Panc1 (cell line): ENCODE data around the gene EPN2. TPM values are rescaled to one million over a fixed set of nuclear protein-coding genes. Genes with fewer than 3 reads are reported as not detected.

Experiments
- ATAC-seq: fragments of 200-7000 bp; cut with Tn5 transposase; 2 replicates; pipeline ENCODE4 v1.9.1; 2020; ENCODE audit warnings: mild to moderate bottlenecking, moderate library complexity
- BruUV-seq: library from RNA; stranded (reverse); fragments of 400-500 nt; replicated peaks from 2 replicates; lab custom pipeline; 2021; lab: Mats Ljungman, UMichigan
- CTCF ChIA-PET: fragments of 300-600 bp; sonication (Branson Sonifier 250); formaldehyde crosslinking; loops from one replicate; lab custom pipeline; 2022; ENCODE audit warnings: antibody characterized with exemption; lab: Charles Lee
- POLR2A ChIA-PET: fragments of 300-600 bp; sonication (Branson Sonifier 250); formaldehyde crosslinking; loops from one replicate; lab custom pipeline; 2022; ENCODE audit warnings: antibody characterized with exemption; lab: Charles Lee
- DNase-seq: peaks from one replicate; pipeline ENCODE4 v3.0.0-alpha.2; 2010; ENCODE audit warnings: low read depth, low spot score
- H3K27ac ChIP-seq: 2 replicates; pipeline ENCODE4 v1.5.1; 2011; ENCODE audit warnings: mild to moderate bottlenecking, low read length, inconsistent platforms
- H3K27me3 ChIP-seq: fragments of 200-500 bp; sonication (Bioruptor generic); 2 replicates; pipeline ENCODE4 v1.6.0; 2014; ENCODE audit warnings: low read length, inconsistent platforms; ENCODE audit not compliant: control insufficient read depth, insufficient read depth
- H3K36me3 ChIP-seq: fragments of 200-500 bp; sonication (Bioruptor generic); 2 replicates; pipeline ENCODE4 v1.5.1; 2014; ENCODE audit warnings: inconsistent platforms, mild to moderate bottlenecking, low read length, moderate library complexity; ENCODE audit not compliant: control insufficient read depth, insufficient read depth
- H3K4me1 ChIP-seq: 2 replicates; pipeline ENCODE4 v1.5.1; 2011; ENCODE audit warnings: inconsistent platforms, mild to moderate bottlenecking, low read length, moderate library complexity; ENCODE audit not compliant: control insufficient read depth, insufficient read depth
- H3K4me3 ChIP-seq, 2 experiments: 2 replicates each; pipeline ENCODE4 v1.5.1; 2011 to 2012; ENCODE audit warnings: low read depth in 2 of 2, low read length in 2 of 2, mild to moderate bottlenecking in 2 of 2, inconsistent platforms in 1 of 2, moderate library complexity in 1 of 2
- H3K9me3 ChIP-seq: fragments of 200-500 bp; sonication (Bioruptor generic); 2 replicates; pipeline ENCODE4 v1.5.1; 2014; ENCODE audit warnings: low read depth, mild to moderate bottlenecking, inconsistent platforms, low read length, moderate library complexity; ENCODE audit not compliant: control insufficient read depth, insufficient read depth
- CTCF ChIP-seq: fragments of 450-650 bp; IDR thresholded peaks from 2 replicates; pipeline ENCODE4 v1.5.1; 2017; ENCODE audit warnings: mild to moderate bottlenecking
- POLR2AphosphoS5 ChIP-seq: IDR thresholded peaks from 2 replicates; pipeline ENCODE4 v1.6.1; 2012; ENCODE audit warnings: mild to moderate bottlenecking, low read depth, low read length, moderate library complexity
- SIN3A ChIP-seq: IDR thresholded peaks from 2 replicates; pipeline ENCODE4 v1.6.1; 2012; ENCODE audit warnings: low read depth, mild to moderate bottlenecking, low read length, moderate library complexity, borderline replicate concordance; ENCODE audit not compliant: insufficient read depth
- TCF7L2 ChIP-seq: IDR thresholded peaks from 2 replicates; pipeline ENCODE4 v1.6.1; 2011; ENCODE audit warnings: mild to moderate bottlenecking, low read depth, low read length, inconsistent platforms
- in situ Hi-C: cut with HindIII; loops from 2 replicates; pipeline ENCODE4 v1.10.0; 2016; ENCODE audit warnings: low sequenced_read_pairs, low pct_unique_long_range_greater_than_20kb
- intact Hi-C: fragments of 100-400 bp; cut with micrococcal nuclease; formaldehyde crosslinking; loops from one replicate; pipeline ENCODE4 v1.10.0; 2022; ENCODE audit not compliant: unreplicated experiment
- total RNA-seq: library from RNA; stranded (reverse); gene quantifications from one replicate; pipeline ENCODE4 v1.2.1, GENCODE V29; 2021; ENCODE audit not compliant: unreplicated experiment
- TF ChIP-seq, protein P1 (sequence below), 2 experiments: IDR thresholded peaks; 2 replicates each; pipeline ENCODE4 v1.6.1; 2011 to 2012; ENCODE audit warnings: low read depth in 2 of 2, control low read depth in 1 of 2, low read length in 1 of 2, mild to moderate bottlenecking in 1 of 2, moderate library complexity in 1 of 2; ENCODE audit not compliant: insufficient read depth in 1 of 2

EPN2 gene
- total RNA-seq, 1 experiment from 2014 or later = 35.0 TPM

DNA sequence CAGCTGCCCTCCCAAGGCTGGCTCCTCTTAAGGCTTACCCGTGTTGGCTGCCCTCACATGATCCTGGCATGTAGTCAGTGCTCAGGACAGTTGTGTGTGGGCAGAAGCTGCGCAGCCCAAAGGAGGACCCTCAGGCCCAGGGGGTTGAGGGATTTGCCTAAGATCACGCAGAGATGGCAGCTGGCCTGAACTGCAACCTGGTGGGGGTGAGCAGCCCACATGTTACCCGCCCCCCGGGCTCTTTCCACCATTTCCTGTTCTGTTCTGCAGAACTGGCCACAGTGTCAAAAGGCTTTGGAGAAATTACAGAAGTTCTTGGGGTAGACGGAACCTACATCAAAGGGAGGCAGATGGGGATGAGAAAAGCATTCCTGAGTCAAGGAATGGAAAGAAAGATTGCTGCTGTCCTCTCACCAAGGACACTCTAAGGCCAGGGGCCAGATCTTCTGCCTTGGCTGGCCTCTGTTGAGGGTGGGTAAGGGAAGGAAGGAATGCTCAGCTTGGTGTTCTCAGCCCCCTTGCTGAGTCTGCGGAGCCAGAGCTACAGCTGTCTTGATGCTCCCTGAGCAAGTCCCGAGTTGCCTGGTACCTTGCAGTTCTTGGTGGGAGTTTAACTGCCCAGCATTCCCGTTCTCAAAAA lies 53.0 kb downstream of the EPN2 start:
- H3K36me3 ChIP-seq = no peaks in the 10 kb centered on the region
- in situ Hi-C loops (no loop called here), intact Hi-C loops (no loop called here)
- CTCF ChIA-PET = no interaction called here
- ATAC-seq (no peak), DNase-seq (no peak)
- TF ChIP-seq TCF7L2 (no peak), POLR2AphosphoS5 (no peak), CTCF (no peak), SIN3A (no peak)
- TF ChIP-seq, protein P1, sequence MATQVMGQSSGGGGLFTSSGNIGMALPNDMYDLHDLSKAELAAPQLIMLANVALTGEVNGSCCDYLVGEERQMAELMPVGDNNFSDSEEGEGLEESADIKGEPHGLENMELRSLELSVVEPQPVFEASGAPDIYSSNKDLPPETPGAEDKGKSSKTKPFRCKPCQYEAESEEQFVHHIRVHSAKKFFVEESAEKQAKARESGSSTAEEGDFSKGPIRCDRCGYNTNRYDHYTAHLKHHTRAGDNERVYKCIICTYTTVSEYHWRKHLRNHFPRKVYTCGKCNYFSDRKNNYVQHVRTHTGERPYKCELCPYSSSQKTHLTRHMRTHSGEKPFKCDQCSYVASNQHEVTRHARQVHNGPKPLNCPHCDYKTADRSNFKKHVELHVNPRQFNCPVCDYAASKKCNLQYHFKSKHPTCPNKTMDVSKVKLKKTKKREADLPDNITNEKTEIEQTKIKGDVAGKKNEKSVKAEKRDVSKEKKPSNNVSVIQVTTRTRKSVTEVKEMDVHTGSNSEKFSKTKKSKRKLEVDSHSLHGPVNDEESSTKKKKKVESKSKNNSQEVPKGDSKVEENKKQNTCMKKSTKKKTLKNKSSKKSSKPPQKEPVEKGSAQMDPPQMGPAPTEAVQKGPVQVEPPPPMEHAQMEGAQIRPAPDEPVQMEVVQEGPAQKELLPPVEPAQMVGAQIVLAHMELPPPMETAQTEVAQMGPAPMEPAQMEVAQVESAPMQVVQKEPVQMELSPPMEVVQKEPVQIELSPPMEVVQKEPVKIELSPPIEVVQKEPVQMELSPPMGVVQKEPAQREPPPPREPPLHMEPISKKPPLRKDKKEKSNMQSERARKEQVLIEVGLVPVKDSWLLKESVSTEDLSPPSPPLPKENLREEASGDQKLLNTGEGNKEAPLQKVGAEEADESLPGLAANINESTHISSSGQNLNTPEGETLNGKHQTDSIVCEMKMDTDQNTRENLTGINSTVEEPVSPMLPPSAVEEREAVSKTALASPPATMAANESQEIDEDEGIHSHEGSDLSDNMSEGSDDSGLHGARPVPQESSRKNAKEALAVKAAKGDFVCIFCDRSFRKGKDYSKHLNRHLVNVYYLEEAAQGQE (IDR thresholded peaks at IDR 0.05; ENCODE audit: insufficient read depth in 1 of 2, low read depth in 2 of 2, low read length in 1 of 2) = no peak
- no peak overlapping the region for H3K4me3 ChIP-seq
- H3K9me3 ChIP-seq = no peaks in the 10 kb centered on the region
- no peak overlapping the region for H3K27ac ChIP-seq
- BruUV-seq = no TSS peak
- H3K4me1 ChIP-seq = no peaks in the 10 kb centered on the region; the same call in 1 of the 2 replicates
- H3K27me3 ChIP-seq = no peaks in the 10 kb centered on the region
- POLR2A ChIA-PET = interaction anchor here (0.6 kb wide), 1 partner anchor 194 kb away, joined by 9 read pairs; no protein-coding TSS in a partner anchor

DNA sequence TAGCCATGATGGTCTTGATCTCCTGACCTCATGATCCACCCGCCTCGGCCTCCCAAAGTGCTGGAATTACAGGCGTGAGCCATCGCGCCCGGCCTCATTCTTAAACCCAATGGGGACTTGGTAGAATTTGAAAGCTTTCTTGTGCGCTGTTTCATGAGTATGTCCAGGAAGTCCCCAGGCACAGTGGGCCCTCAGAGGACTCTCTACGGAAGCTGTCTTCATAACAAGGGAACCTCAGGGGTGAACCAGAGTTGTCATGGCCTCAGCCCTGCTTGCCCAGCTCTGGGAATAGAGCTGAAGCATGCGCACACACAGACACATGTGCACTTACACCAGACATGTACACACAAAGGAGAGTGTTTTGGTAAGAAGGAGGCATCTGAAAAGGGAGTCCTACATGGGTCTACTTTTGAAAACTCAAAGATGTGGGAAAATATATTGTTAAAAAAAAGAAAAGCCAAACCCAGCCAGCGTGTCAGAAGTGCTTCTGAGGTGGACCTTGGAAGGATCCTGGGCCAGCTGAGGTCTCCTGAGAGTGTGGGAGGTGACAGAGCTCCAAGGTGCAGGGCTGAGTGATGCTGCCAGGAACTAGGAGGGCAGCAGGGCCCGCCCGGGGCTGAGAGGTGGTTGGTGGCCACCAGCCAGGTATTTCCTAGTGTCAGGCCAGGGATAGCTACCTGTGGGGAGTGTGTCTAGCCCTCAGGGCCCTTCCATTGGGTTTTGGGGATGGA lies 54.6 kb downstream of the EPN2 start:
- no peaks in the 10 kb centered on the region for H3K9me3 ChIP-seq
- intact Hi-C loops = no loop called here
- in situ Hi-C loops = no loop called here
- no peak overlapping the region for H3K4me3 ChIP-seq
- H3K4me1 ChIP-seq = no peaks in the 10 kb centered on the region; the same call in 1 of the 2 replicates
- ATAC-seq = no peak
- no peak overlapping the region for H3K27ac ChIP-seq
- no peaks in the 10 kb centered on the region for H3K27me3 ChIP-seq
- TF ChIP-seq TCF7L2 = no peak
- TF ChIP-seq, protein P1 (IDR thresholded peaks at IDR 0.05; ENCODE audit: insufficient read depth in 1 of 2, low read depth in 2 of 2, low read length in 1 of 2) = no peak
- TF ChIP-seq POLR2AphosphoS5 = no peak
- TF ChIP-seq SIN3A = no peak
- TF ChIP-seq CTCF = no peak
- CTCF ChIA-PET = no interaction called here
- POLR2A ChIA-PET = interaction anchor here (0.6 kb wide), 1 partner anchor 120 kb away, joined by 8 read pairs; no protein-coding TSS in a partner anchor
- BruUV-seq = no TSS peak
- H3K36me3 ChIP-seq = no peaks in the 10 kb centered on the region
- no peak for DNase-seq
